Right renal pelvis (tissue), 4 donors: ENCODE data around the gene TP53AIP1. TPM values are rescaled to one million over a fixed set of nuclear protein-coding genes. Genes with fewer than 3 reads are reported as not detected.

ENCODE experiments used
- DNase-seq, 4 donors: peaks; one replicate each; pipeline ENCODE4 v3.0.0-alpha.2; 2013; ENCODE audit warnings: low read depth in 4 of 4, low spot score in 3 of 4, missing footprints in 1 of 4
- polyA plus RNA-seq, 4 donors: library from polyadenylated mRNA; unstranded; fragments of 120-200 nt; gene quantifications; one replicate each; pipeline ENCODE4 v1.2.1, GENCODE V29; 2013; ENCODE audit not compliant: insufficient read length in 4 of 4

The TP53AIP1 gene, protein sequence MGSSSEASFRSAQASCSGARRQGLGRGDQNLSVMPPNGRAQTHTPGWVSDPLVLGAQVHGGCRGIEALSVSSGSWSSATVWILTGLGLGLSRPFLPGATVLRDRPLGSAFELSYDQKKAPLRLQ
- polyA plus RNA-seq = 1 to 10 TPM in 3 of 4 donors, under 1 TPM in 1; 0.87 to 1.4 (median 1.3) TPM

DNA sequence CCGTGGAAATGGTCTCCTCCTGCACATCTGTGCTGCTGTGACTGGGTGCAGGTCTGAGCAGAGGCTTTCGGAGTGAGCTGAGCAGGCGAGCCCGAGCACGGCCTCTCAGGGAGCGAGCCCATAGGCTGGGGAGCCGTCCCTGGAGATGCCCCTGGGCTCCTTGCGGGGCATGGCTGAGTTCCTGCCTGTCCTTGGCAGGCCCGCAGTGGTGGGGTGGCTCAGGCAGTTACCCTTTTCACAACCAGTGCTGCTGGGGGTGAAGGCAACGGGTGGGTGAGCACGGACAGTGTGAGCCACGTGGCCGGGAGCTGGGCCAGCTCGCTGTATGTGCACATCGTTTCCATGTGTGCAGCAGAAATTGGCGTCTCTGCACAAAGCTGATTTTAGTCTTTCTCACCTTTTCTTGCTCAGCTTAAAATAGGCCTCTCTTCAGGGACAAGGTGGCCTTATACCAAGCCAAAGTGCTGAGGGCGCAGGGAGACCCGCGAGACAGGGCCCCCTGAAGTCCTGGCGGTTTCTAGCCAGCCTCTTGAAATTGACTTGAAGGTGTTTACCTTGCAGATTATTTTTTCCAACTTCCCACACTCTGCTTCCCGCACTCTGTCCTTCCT lies at the start of gene TP53AIP1:
TSS of gene TP53AIP1 (minus strand) at position 55 of the 611 bp plus-strand sequence. CDS start 5,053 bp downstream, outside the sequence.
- no peak for DNase-seq

DNA sequence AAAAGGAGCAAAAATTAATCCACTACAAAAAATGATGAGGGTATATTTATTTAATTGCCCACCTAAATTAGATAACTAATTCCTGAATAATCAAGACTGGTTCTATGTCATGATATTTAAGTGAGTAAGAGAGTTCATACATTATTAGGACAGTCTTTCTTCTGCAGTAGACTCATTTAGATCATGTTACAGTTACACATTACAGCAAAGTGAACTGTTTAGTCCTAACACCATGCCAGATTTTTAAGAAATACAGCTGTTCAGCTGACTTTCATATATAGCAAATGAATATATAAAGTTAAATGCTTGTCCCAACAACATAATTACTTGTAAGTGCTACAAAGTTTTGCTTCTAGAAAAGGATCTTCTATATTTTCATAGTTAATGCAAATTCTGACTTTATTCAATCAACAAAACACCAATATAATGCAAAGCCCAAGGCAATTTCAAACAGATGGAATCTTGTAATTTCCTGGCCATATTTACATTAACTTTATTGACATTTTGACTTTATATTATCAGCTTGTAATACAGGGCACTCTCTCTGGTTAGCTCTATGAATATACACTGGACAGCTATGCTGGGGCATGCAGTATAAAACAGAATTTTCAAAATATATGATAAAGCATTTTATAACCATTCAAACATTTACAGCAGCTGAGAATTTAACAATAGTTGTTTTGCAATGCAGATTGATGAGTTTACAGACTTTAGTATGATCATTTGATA lies 45.7 kb upstream of the TP53AIP1 start:
- DNase-seq = no peak

DNA sequence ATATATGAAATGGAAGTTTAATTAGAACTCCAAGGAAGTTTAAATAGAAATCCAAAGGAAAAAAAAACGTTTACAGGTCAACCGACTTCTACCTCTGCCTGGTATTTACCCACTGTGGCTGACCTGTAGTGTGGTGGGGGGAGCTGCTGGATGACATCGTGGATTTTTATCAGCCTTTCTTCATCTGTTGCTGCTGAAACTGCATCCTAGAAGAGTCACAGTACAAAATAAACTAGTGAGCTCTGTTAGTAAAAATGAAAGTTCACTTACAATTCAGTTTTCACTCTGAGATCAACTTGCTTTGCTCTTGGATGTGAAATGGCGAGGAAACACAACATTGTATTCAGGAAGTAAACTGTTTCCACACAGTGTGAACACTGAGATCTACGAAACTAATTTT lies 43.2 kb upstream of the TP53AIP1 start:
- DNase-seq = no peak

DNA sequence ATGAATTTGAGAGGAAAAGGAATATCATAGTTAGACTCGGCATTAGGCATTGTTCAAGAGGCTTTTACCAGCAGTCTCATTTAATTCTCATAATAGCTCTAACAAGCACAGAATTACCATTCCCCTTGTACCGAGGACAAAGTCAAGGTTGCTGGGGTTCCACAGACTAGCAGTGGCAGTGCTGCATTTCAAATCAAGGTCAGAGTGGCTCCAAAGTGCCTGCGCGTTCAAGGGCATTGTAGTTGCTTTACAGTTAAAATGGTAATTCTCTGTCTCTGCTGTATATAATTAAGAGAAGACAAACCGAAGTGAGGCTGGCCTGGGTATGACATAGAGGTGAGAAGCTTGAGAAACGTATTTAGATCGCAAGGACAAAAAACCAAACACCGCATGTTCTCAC lies 40.4 kb upstream of the TP53AIP1 start:
- no peak for DNase-seq

DNA sequence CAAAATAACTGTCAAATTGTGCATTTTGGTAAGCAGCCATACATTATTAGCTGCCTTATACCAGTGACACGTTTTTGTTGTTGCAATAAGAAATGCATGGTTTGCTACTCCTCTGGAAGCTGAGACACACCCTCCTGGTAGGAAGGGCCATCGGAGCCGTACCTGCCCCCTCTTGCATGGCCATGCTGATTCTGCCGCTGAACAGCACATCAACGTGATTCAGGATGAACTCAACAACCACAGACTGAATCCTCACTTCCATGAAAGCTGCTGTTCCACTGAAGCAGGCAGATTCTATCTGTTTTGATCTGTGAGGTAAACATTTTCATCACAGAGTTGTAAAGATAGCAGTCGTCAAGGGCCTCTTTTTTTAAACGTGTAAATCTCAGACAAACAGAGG lies 38.6 kb upstream of the TP53AIP1 start:
- no peak for DNase-seq

DNA sequence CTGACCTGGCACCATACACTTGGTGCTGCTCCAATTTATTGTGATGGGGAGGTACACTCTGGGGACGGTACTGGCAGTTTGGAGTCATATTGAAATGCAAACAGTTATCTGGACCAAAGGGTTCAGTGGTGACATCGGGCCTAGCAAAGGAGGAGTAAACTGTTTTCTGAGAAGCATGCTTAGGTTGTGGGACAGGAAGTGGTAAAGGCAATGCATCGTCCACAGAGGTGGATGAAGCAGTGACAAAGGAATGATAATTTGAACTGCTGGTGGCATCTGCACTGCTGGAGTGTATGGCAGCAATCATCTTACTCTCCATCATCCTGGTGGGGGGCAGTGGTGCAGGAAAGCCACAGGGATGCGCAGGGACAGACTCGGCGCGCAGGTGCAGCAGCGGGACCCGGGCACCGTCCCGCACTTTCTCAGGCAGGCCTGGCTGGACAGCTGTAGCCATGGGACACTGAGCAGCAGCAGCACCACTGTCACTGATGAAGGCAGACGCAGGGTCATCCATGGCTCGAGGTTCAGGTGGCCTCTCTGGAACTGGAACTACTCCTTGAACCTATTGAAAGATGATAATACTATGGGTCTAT lies 28.0 kb upstream of the TP53AIP1 start:
- no peak for DNase-seq

DNA sequence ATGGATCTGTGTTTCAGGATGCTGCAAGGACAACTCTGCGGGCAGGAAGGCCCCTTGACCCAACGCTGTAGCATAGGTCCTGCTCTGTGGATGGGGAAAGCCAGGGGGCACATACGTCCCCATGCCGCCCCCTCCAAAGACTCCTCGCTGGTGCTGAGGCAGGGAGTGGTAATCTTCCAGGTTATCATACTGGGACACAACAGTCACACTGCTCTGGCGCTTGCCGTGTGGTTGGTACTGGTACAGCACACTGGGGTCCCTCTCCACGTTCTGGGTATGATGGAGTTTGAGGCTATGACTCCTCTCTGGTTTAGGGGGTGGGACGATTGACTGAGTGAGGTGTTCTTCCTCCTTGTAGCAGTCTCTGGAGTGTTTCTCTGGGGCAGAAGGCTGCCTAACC lies 26.2 kb upstream of the TP53AIP1 start:
- DNase-seq = no peak

DNA sequence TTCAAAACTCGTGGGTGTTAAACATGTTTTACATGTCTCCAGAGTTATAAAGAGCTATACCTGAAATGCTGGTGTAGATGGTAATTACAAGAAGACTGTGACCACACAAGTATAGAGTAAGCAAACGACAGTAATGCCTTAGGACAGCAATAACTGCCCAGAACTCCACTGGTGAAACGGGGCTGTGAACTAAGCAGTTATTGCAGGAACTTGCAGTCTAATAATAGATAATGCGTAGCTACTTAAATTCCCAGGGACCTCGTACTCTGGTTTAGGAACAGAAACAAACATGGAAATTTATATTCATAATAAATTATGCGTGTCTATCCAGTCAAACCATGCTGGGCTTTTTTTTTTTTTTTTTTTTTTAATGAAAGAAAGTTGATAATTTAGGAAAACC lies 24.9 kb upstream of the TP53AIP1 start:
- no peak for DNase-seq

DNA sequence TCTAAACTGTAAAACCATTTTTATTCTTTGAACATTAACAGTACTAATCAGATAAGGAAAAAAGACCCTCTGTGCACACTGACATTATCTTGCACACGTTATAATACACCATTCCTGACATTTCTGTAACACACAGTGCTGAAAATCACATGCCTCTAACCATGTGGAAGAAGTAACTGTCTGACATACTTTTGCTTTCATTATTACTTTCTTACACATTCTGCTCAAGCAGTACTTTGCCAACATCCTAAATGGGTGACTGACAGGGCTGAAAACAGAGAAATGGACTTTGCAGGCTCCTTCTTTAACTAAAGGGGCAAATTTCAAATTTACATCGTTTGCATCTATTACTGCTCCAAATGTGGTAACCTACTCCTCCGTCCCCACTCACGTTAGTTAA lies 22.8 kb upstream of the TP53AIP1 start:
- DNase-seq = no peak

DNA sequence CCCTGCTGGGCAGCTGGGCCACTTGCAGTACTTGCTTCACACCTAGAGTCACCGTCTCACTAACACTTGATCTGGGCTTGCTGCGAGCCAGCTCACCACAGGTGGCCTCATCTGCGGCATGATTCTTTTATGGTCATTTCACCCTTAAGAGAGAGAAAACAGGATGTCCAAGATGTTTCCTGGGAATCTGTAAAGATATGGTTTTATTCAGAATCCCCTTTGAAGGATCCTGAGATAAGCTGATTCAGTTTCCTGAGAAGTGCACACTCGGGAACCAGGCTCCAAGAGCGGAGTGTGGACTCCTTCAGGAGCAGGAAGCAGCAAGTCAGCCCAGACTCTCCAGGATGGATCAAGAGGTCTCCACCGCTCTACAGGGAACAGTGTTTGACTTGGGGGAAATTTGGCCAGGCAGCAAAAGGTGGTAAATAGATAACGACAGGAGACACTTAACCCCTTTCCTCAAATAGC lies 21.8 kb upstream of the TP53AIP1 start:
- no peak for DNase-seq

DNA sequence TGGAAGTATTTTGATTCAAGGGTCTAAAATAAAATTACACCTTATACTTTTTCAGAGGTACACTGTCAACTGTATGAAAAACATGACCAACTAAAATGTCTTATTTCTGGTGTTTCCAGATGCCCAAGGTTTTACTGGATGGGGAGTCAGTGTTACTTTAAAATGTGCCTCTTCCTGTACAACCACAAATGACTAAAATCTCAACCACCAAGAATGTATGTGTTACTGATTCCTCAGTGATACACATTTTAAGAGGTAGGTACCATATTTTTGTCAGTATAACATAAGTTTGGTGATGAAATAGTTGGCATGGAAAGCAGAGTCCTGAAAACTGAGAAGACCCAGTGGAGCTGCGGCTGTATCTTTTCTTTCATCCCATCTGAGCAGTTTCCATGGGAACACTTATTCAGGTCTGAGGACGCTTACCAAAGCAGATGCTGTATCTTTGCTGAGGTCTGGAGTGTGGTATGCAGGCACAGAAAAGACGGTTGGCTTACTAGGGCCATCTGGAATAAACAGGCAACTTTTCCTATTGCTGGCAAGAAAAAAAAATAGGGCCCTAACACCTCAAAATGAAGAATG lies 21.2 kb upstream of the TP53AIP1 start:
- no peak for DNase-seq

DNA sequence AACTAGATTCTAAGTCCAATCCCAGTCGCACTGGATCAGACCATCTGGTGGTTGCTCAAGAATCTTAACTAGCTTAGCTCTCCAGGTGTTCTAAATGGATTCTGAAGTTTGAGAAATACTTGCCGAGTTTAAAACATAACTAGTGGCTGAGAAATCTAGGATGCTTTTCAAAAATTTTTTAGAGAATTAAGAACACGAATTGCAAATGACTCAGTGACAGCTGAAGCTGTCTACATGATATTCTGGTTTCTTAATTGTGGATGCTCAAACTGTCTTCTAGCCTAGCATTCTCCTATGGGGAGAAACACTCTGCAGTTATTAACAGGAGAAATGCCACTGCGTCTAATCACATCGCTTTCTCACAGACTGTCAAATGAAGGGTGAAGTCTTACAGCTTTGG lies 20.2 kb upstream of the TP53AIP1 start:
- no peak for DNase-seq

DNA sequence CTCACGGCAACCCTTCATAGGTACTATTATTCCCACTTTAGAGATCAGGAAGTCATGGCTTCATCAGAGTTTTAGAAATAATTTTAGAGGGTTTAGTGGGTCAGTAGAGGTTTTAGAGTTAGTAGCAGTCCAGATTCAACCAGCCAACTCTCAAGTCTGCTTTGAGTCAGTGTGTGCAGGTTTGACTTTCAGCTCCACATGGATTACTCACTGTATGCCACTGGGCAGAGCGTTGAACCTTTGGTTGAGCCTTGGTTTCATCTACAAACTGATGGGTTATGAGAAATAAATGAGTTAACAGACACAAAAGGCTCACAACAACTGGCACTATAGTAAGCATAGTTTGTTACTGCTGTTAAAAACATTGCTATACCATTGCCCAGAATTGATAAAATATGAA lies 19.0 kb upstream of the TP53AIP1 start:
- DNase-seq = no peak

DNA sequence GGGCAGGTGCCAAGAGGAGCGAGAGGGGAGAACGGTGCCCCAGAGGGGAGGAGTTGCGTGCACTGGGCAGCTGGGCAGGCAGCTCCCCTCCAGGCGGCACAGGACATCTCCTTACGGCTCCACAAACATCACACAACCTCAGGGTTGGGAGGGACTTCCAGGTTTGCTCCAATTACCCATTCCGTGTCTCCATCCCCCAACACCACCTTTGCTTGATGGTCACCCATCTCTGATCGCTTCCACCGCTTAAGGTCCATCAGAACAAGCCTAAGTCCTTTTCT lies 14.5 kb upstream of the TP53AIP1 start:
- no peak for DNase-seq

DNA sequence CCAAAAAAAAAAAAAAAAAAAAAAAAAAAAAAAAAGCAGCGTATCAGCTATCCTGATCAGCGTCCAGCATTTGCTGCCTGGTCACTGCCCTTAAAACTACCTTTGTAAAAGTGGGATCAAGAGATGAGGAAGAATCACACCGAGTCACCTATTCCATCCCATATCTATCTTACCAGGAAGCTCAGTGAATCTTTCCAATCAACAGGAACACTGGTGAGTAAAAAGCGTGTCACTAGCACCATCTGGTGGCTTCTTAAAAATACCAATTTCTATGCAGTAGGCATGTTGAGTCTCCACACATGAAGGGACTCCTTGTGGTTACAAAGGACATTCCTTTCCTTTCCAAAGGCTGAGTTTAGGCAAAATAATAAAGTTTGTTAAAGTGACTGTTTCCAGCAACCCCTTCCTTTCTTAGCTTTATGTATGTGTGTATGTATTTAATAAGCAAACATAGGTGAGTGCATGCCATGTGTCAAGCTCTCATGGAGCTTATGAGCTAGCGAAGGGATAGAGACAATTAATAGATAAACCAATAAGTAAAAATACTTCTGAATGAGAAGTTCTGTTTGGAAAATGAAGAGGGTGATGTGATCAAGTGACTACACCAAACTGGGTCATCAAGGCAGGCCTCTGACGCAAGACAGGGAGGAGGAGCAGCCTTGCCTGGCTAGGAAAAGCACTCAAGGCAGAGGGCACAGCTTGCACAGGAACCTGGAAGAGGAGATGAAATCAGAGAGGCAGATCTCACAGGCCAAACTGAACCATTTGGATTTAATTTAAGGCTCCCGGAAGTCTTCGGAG lies 13.9 kb upstream of the TP53AIP1 start:
- DNase-seq = peak; percentile 63 to 70 (median 64)

DNA sequence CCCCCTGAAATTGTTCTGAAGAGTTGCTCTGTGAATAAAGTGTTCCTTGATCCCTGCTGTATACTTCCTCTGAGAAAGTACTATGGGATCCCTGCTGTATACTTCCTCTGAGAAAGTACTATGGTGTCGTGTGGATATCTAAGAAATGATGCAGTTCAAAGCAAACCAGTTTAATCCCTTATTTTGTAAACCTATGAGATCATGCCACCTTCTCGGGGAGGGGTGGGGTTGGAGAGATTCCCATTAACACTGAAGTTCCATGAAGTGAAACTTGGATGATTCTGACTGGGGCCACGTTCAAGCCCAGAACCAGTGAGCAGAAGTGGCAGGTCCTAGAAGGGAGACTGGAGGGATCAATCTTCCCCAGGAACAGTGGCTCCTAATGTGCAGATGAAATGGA lies 13.0 kb upstream of the TP53AIP1 start:
- DNase-seq = no peak

DNA sequence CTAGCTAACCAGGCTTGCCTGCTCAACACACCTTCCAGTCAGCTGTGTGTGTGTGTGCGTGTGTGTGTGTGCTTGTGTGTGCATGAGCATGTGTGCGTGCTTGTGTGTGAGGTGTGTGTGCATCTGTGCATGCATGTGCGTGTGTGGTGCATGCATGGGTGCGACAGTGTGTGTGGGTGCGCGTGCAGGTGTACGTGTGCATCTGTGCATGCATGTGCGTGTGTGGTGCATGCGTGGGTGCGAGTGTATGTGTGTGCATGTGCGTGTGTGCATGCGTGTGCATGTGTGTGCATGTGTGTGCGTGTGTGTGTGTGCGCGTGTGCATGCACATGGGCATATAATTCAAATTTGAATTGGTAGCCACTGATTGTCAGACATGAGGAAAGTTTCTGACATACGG lies 10.5 kb upstream of the TP53AIP1 start:
- no peak for DNase-seq

DNA sequence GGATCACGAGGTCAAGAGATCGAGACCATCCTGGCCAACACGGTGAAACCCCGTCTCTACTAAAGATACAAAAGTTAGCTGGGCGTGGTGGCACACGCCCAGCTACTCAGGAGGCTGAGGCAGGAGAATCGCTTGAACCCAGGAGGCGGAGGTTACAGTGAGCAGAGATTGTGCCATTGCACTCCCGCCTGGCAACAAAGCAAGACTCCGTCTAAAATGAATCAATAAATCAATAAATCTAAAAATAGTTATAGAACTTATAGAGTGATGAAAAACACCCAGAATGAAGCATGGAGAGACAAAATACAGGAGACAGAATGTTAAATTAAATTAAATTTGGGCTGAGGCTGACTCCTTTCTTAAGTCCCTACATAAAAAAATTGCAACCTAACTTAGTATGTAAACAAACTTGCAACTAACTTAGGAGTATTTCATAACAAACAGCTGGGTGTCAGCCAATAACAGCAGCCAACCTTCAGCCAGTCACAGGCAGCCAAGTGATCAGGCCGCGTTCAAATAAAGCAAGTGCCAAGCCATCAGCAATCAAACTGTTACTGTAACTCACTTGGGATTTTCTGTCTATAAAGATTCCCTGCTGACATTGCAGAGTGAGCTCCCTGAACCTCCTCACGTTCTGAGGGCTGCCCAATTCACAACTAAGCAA lies 7.3 kb upstream of the TP53AIP1 start:
- DNase-seq = no peak

DNA sequence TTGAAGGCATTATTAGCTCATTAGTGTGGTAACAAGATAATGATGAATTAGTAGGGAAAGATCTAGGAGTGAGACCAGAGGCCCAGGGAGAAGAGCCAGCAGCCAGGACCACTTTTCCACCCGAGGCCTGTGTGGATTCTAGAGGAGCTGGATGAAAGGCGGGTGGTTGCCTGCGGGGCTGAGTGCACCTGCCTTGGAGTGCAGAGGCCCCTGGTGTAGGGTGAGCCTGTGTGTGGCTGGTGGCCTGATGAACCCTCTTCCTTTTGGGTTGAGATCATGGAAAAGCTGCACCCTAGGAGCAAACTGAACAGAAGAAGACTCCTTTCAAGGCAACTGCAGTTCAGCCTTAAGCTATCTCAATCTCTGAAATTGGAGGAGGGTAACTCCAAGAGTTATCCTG lies 5.9 kb upstream of the TP53AIP1 start:
- DNase-seq = no peak

DNA sequence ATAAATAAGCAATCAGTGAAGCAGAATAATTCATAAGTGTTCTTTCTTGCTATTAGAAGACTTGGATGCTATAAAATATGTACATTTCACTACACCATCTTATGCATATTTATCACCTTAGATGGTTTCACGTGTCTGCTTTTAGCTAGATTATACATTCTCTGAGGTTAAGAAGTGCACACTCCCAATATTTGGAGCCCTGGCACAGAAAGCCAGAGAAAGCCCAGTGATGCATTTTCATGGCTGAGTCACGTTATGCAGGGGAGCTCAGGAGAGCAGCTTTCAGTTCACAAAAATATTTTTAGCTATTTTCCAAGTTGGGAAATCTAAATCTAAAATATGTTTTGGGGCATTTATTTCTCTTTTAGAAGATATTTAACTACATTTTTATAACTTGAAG lies 5.1 kb upstream of the TP53AIP1 start:
- DNase-seq = no peak
